ENCODE data around the gene BAHCC1.

BAHCC1 gene

GRCh38 chr17:81494626-81495377, 99.5 kb downstream of the BAHCC1 start:
- Histone ChIP-seq H3F3A (ENCODE audit: insufficient read depth, low read length) (no peaks in the 10 kb centered on the region), H3K27me3 (ENCODE audit: insufficient read depth, low read length) (peaks cover 9% of the 10 kb centered on the region), H3K9ac (ENCODE audit: low read length) (no peak overlapping the region), H3K36me3 (ENCODE audit: insufficient read depth, low read length) (no peaks in the 10 kb centered on the region), H3K27ac (ENCODE audit: low read depth, low read length, poor library complexity, severe bottlenecking) (no peak overlapping the region), H3K9me2 (ENCODE audit: low read depth, low read length) (no peaks in the 10 kb centered on the region), H3K4me3 (ENCODE audit: low read depth, low read length, poor library complexity, severe bottlenecking) (no peak overlapping the region), H2AFZ (ENCODE audit: low read length) (no peak overlapping the region), H3K9me3 (ENCODE audit: low read length) (no peaks in the 10 kb centered on the region), H4K20me1 (ENCODE audit: insufficient read depth, low read length) (no peaks in the 10 kb centered on the region), H3K4me2 (ENCODE audit: low read length) (no peak overlapping the region), H3K79me2 (ENCODE audit: insufficient read depth, low read length) (no peaks in the 10 kb centered on the region), H3K4me1 (ENCODE audit: insufficient read depth, low read length, severe bottlenecking) (peaks cover 5% of the 10 kb centered on the region)
- TF ChIP-seq, protein P1, sequence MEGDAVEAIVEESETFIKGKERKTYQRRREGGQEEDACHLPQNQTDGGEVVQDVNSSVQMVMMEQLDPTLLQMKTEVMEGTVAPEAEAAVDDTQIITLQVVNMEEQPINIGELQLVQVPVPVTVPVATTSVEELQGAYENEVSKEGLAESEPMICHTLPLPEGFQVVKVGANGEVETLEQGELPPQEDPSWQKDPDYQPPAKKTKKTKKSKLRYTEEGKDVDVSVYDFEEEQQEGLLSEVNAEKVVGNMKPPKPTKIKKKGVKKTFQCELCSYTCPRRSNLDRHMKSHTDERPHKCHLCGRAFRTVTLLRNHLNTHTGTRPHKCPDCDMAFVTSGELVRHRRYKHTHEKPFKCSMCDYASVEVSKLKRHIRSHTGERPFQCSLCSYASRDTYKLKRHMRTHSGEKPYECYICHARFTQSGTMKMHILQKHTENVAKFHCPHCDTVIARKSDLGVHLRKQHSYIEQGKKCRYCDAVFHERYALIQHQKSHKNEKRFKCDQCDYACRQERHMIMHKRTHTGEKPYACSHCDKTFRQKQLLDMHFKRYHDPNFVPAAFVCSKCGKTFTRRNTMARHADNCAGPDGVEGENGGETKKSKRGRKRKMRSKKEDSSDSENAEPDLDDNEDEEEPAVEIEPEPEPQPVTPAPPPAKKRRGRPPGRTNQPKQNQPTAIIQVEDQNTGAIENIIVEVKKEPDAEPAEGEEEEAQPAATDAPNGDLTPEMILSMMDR (IDR thresholded peaks at IDR 0.05; ENCODE audit: low read length), result no peak
- no peak for TF ChIP-seq EZH2 (IDR thresholded peaks at IDR 0.05; ENCODE audit: borderline replicate concordance, low read length)

- H3K27ac ChIP-seq (ENCODE audit: low read depth, low read length, poor library complexity, severe bottlenecking), result no peak overlapping the region
- H4K20me1 ChIP-seq (ENCODE audit: insufficient read depth, low read length), result no peaks in the 10 kb centered on the region
- no peaks in the 10 kb centered on the region for H3K36me3 ChIP-seq (ENCODE audit: insufficient read depth, low read length)
- no peaks in the 10 kb centered on the region for H3K9me3 ChIP-seq (ENCODE audit: low read length)
- H3K4me3 ChIP-seq (ENCODE audit: low read depth, low read length, poor library complexity, severe bottlenecking), result no peak overlapping the region
- H3K79me2 ChIP-seq (ENCODE audit: insufficient read depth, low read length), result no peaks in the 10 kb centered on the region
- no peaks in the 10 kb centered on the region for H3K9me2 ChIP-seq (ENCODE audit: low read depth, low read length)
- H3F3A ChIP-seq (ENCODE audit: insufficient read depth, low read length), result no peaks in the 10 kb centered on the region
- H3K4me1 ChIP-seq (ENCODE audit: insufficient read depth, low read length, severe bottlenecking), result peaks cover 5% of the 10 kb centered on the region
- TF ChIP-seq, protein P1 (IDR thresholded peaks at IDR 0.05; ENCODE audit: low read length), result no peak
- TF ChIP-seq EZH2 (IDR thresholded peaks at IDR 0.05; ENCODE audit: borderline replicate concordance, low read length), result no peak
- no peak overlapping the region for H2AFZ ChIP-seq (ENCODE audit: low read length)
- no peak overlapping the region for H3K4me2 ChIP-seq (ENCODE audit: low read length)
- peaks cover 9% of the 10 kb centered on the region for H3K27me3 ChIP-seq (ENCODE audit: insufficient read depth, low read length)
- no peak overlapping the region for H3K9ac ChIP-seq (ENCODE audit: low read length)
Observed at GRCh38 chr17:81498953-81499600, 103.8 kb downstream of the BAHCC1 start.

- Histone ChIP-seq H3K9me2 (ENCODE audit: low read depth, low read length) (no peaks in the 10 kb centered on the region), H3K4me2 (ENCODE audit: low read length) (no peak overlapping the region), H3K9ac (ENCODE audit: low read length) (no peak overlapping the region), H3K79me2 (ENCODE audit: insufficient read depth, low read length) (no peaks in the 10 kb centered on the region), H3K27me3 (ENCODE audit: insufficient read depth, low read length) (peaks cover 9% of the 10 kb centered on the region), H3K4me3 (ENCODE audit: low read depth, low read length, poor library complexity, severe bottlenecking) (no peak overlapping the region), H3K9me3 (ENCODE audit: low read length) (no peaks in the 10 kb centered on the region), H3K4me1 (ENCODE audit: insufficient read depth, low read length, severe bottlenecking) (peaks cover 5% of the 10 kb centered on the region), H3K27ac (ENCODE audit: low read depth, low read length, poor library complexity, severe bottlenecking) (no peak overlapping the region), H3F3A (ENCODE audit: insufficient read depth, low read length) (no peaks in the 10 kb centered on the region), H2AFZ (ENCODE audit: low read length) (no peak overlapping the region), H3K36me3 (ENCODE audit: insufficient read depth, low read length) (no peaks in the 10 kb centered on the region), H4K20me1 (ENCODE audit: insufficient read depth, low read length) (no peaks in the 10 kb centered on the region)
- TF ChIP-seq, protein P1 (IDR thresholded peaks at IDR 0.05; ENCODE audit: low read length), result no peak
- TF ChIP-seq EZH2 (IDR thresholded peaks at IDR 0.05; ENCODE audit: borderline replicate concordance, low read length), result no peak
Observed at GRCh38 chr17:81499601-81499970, 104.3 kb downstream of the BAHCC1 start.

Data from OCI-LY1 (cell line).